Measurements from ENCODE around the gene HIGD1B. TPM values are rescaled to one million over a fixed set of nuclear protein-coding genes. Genes with fewer than 3 reads are reported as not detected.

Gene HIGD1B
- total RNA-seq, 2 donors from 2014 or later = not detected

- H3K9me3 Mint-ChIP-seq = no peaks in the 10 kb centered on the region
- DNase-seq (ENCODE audit: low spot score in 2 of 2) = peak; percentile 22 to 57
- peaks cover 5 to 8% of the 10 kb centered on the region in 2 donors for H3K36me3 Mint-ChIP-seq
- H3K27ac Mint-ChIP-seq = peak within 1 kb of the TSS; percentile 3 to 71
- peak; percentile 73 to 75 for ATAC-seq
Measured at GRCh38 chr17:44829523-44830358, 17.9 kb upstream of the HIGD1B start, which contains the start of gene GJC1. Gene GJC1, minus strand, starts transcription at chr17:44830287. Its CDS starts 24,470 bp downstream, at chr17:44805817.

GRCh38 chr17:44830359-44831288 is 17.1 kb upstream of the HIGD1B start:
- no peaks in the 10 kb centered on the region for H3K9me3 Mint-ChIP-seq
- peaks cover 5 to 8% of the 10 kb centered on the region in 2 donors for H3K36me3 Mint-ChIP-seq
- H3K27ac Mint-ChIP-seq = no peak overlapping the region
- ATAC-seq (peak; percentile 34 to 43), DNase-seq (ENCODE audit: low spot score in 2 of 2) (peak in 1 of 2 donors; percentile 15)

- ATAC-seq (no peak), DNase-seq (ENCODE audit: low spot score in 2 of 2) (no peak)
- H3K27ac Mint-ChIP-seq = no peak overlapping the region
- H3K36me3 Mint-ChIP-seq = peaks cover 5 to 8% of the 10 kb centered on the region in 2 donors
- no peaks in the 10 kb centered on the region for H3K9me3 Mint-ChIP-seq
Measured at GRCh38 chr17:44831371-44831770, 16.3 kb upstream of the HIGD1B start.

- Mint-ChIP-seq H3K27ac (no peak overlapping the region), H3K36me3 (peaks cover 5 to 8% of the 10 kb centered on the region in 2 donors), H3K9me3 (no peaks in the 10 kb centered on the region)
- no peak for ATAC-seq
- no peak for DNase-seq (ENCODE audit: low spot score in 2 of 2)
Measured at GRCh38 chr17:44832805-44833204, 14.9 kb upstream of the HIGD1B start.

- DNase-seq (ENCODE audit: low spot score in 2 of 2) = no peak
- Mint-ChIP-seq H3K27ac (peak overlapping the region in 1 of 2 donors; percentile 50), H3K9me3 (no peaks in the 10 kb centered on the region), H3K36me3 (no peaks in the 10 kb centered on the region)
- ATAC-seq = peak in 1 of 2 donors; percentile 28
Measured at GRCh38 chr17:44837196-44837595, 10.5 kb upstream of the HIGD1B start.

- H3K27ac Mint-ChIP-seq = peak overlapping the region in 1 of 2 donors; percentile 82
- DNase-seq (ENCODE audit: low spot score in 2 of 2) = no peak
- H3K9me3 Mint-ChIP-seq = no peaks in the 10 kb centered on the region
- no peaks in the 10 kb centered on the region for H3K36me3 Mint-ChIP-seq
- no peak for ATAC-seq
Measured at GRCh38 chr17:44840274-44840673, 7.4 kb upstream of the HIGD1B start.

GRCh38 chr17:44840936-44841335 is 6.7 kb upstream of the HIGD1B start:
- no peak overlapping the region for H3K27ac Mint-ChIP-seq
- no peaks in the 10 kb centered on the region for H3K9me3 Mint-ChIP-seq
- ATAC-seq (peak; percentile 37 to 53), DNase-seq (ENCODE audit: low spot score in 2 of 2) (no peak)
- no peaks in the 10 kb centered on the region for H3K36me3 Mint-ChIP-seq

GRCh38 chr17:44842748-44843147 is 4.9 kb upstream of the HIGD1B start:
- Mint-ChIP-seq H3K9me3 (no peaks in the 10 kb centered on the region), H3K27ac (peak overlapping the region; percentile 57 to 66), H3K36me3 (no peaks in the 10 kb centered on the region)
- DNase-seq (ENCODE audit: low spot score in 2 of 2) (no peak), ATAC-seq (no peak)

- ATAC-seq = no peak
- Mint-ChIP-seq H3K27ac (no peak overlapping the region), H3K9me3 (no peaks in the 10 kb centered on the region), H3K36me3 (no peaks in the 10 kb centered on the region)
- DNase-seq (ENCODE audit: low spot score in 2 of 2) = no peak
Measured at GRCh38 chr17:44844390-44844830, 3.3 kb upstream of the HIGD1B start.

- Mint-ChIP-seq H3K9me3 (no peaks in the 10 kb centered on the region), H3K27ac (peak overlapping the region in 1 of 2 donors; percentile 61), H3K36me3 (peaks cover 0 to 8% of the 10 kb centered on the region in 2 donors)
- DNase-seq (ENCODE audit: low spot score in 2 of 2) = no peak
- no peak for ATAC-seq
Measured at GRCh38 chr17:44846206-44846605, 1.5 kb upstream of the HIGD1B start.

GRCh38 chr17:44848257-44848795 is 643 bp downstream of the HIGD1B start:
- H3K9me3 Mint-ChIP-seq = no peaks in the 10 kb centered on the region
- no peak for DNase-seq (ENCODE audit: low spot score in 2 of 2)
- peaks cover 0 to 8% of the 10 kb centered on the region in 2 donors for H3K36me3 Mint-ChIP-seq
- peak overlapping the region; percentile 36 to 66 for H3K27ac Mint-ChIP-seq
- ATAC-seq = no peak

GRCh38 chr17:44848961-44849489 is 1.3 kb downstream of the HIGD1B start:
- no peak for DNase-seq (ENCODE audit: low spot score in 2 of 2)
- Mint-ChIP-seq H3K36me3 (peaks cover 0 to 8% of the 10 kb centered on the region in 2 donors), H3K9me3 (no peaks in the 10 kb centered on the region), H3K27ac (no peak overlapping the region)
- no peak for ATAC-seq

GRCh38 chr17:44850025-44850424 is 2.3 kb downstream of the HIGD1B start:
- DNase-seq (ENCODE audit: low spot score in 2 of 2) = no peak
- Mint-ChIP-seq H3K36me3 (peaks cover 0 to 14% of the 10 kb centered on the region in 2 donors), H3K27ac (peak overlapping the region; percentile 16 to 63), H3K9me3 (no peaks in the 10 kb centered on the region)
- no peak for ATAC-seq

- Mint-ChIP-seq H3K9me3 (no peaks in the 10 kb centered on the region), H3K27ac (peak overlapping the region; percentile 16 to 63), H3K36me3 (peaks cover 0 to 14% of the 10 kb centered on the region in 2 donors)
- ATAC-seq (no peak), DNase-seq (ENCODE audit: low spot score in 2 of 2) (no peak)
Measured at GRCh38 chr17:44850612-44851011, 2.9 kb downstream of the HIGD1B start.

- ATAC-seq (no peak), DNase-seq (ENCODE audit: low spot score in 2 of 2) (no peak)
- H3K9me3 Mint-ChIP-seq = no peaks in the 10 kb centered on the region
- peaks cover 0 to 14% of the 10 kb centered on the region in 2 donors for H3K36me3 Mint-ChIP-seq
- peak overlapping the region in 1 of 2 donors; percentile 8 for H3K27ac Mint-ChIP-seq
Measured at GRCh38 chr17:44854192-44854591, 6.5 kb downstream of the HIGD1B start.

- DNase-seq (ENCODE audit: low spot score in 2 of 2) = no peak
- Mint-ChIP-seq H3K36me3 (peaks cover 13 to 18% of the 10 kb centered on the region in 2 donors), H3K27ac (no peak overlapping the region), H3K9me3 (no peaks in the 10 kb centered on the region)
- no peak for ATAC-seq
Measured at GRCh38 chr17:44859701-44860100, 12.0 kb downstream of the HIGD1B start.
